NCI-H1092 (cell line): ENCODE measurements around the gene TCTA.
"Not testable (repeated sequence)": the region's sequence is repeated elsewhere in the genome, so short reads cannot be mapped to it uniquely, and the experiment has no call there.

ENCODE experiments used
- DNase-seq: peaks from one replicate; lab custom pipeline; 2025; lab: John Stamatoyannopoulos, UW

TCTA gene, protein sequence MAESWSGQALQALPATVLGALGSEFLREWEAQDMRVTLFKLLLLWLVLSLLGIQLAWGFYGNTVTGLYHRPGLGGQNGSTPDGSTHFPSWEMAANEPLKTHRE

DNA sequence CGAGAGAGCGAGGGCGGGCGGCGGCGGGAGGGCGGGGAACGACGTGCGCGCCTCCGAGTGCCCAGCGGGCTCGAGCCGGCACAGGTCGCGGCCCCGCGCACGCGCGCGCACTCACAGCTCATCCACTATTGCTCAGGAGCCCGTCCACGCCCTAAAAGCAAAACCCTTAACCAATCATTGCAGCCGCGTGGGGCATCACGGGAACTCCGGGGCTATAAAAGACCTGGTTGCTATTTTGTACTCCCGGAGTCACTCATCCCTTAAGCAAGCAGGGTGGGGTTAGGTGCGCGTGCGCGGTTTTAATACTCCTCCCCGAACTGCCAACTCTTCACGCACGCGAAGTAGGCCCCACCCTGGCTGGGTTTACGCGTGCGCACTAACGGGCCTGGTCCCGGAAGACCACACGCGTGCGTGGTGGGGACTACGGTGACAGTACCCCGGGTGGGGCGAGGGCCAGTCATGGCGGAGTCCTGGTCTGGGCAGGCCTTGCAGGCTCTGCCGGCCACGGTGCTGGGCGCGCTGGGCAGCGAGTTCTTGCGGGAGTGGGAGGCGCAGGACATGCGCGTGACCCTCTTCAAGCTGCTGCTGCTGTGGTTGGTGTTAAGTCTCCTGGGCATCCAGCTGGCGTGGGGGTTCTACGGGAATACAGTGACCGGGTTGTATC is at the start of gene TCTA, which contains the start of gene RHOA:
Gene TCTA (plus strand): TSS at position 456 of the 664 bp plus-strand sequence. CDS start 4 bp downstream, at position 460.
Gene RHOA (minus strand): TSS at position 9 of the 664 bp plus-strand sequence. CDS start 36,387 bp downstream, outside the sequence.
- DNase-seq: peak; percentile 97

DNA sequence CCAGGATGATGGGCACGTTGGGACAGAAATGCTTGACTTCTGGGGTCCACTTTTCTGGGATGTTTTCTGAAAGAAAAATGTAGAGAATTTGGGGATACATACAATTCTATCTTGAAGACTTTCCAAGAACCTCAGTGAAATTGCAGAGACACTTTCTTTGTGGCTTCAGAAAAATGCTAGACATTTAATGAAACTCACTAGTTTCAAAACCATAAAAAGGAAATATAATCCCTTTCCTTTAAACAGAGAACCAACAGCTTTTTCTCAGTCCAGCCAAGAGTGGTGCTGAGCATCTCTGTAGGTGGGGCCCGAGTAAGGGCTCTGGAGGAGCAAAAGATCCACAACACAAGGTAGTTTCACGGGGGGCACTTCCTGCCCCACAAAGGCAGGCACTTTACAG is 49.7 kb upstream of the TCTA start:
- DNase-seq: no peak

DNA sequence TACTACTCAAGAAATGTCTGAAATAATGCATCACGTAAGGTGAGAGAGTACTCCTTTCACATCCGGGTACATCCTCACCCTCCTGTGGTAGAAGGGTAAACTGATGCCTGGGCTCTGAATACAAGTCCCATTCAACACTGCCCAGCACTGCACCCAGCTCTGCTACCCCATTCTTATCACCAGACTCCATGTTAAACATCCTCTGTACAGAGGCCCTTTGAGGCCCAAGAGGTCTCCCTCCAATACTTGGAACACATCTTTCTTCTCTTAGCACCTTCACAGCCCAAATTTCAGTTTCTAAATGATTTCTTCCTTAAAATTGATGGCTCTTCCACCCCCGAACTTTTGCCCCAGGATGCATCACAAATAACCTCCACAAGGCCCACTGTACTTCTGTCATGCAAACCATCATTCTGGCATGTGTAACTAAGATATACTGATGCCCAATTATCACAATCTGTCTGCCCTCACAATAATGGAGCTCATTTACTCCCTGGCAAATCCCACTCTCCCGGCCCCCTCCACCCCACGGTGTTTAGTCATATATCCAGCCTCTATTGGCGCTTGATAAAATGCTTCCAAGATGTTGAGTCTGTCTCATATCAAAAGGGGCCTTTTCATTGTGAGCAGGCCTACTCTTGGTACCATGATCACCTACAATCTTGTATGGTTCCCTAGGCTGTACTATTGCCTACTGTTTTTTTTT is 41.5 kb upstream of the TCTA start:
- no peak for DNase-seq

DNA sequence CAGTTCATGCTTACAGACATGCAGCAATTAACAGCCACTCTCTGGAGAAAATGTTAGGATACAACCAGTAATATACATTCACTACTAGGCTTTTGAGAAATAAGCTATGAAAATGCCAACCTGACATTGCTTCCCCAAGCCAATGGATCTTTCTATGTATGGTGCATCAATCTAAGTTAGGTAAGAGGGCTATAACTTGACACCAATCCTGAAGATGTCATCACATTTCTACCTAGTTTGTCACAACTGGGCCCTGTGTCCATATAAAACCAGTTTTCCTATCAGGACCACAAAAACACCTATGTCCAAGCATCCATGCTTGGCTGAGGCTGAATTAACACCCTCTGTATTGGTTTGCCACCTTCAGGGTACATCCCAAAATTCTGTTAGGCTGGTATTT is 40.3 kb upstream of the TCTA start:
- no peak for DNase-seq

DNA sequence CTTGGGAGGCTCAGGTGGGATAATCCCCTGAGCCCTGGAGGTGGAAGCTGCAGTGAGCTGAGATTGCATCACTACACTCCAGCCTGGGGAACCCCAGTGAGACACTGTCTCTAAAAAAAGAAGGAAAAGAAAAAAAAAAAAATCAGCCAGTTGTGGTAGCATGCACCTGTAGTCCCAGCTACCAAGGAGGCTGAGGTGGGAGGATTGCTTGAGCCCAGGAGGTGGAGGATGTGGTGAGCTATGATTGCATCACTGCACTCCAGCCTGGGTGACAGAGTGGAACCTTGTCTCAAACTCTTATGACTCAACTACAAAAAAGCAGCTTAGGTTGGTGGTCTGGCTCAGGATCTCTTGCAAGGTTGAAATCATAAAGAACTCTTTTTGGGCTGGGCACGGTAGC is 34.7 kb upstream of the TCTA start:
- DNase-seq: no peak

DNA sequence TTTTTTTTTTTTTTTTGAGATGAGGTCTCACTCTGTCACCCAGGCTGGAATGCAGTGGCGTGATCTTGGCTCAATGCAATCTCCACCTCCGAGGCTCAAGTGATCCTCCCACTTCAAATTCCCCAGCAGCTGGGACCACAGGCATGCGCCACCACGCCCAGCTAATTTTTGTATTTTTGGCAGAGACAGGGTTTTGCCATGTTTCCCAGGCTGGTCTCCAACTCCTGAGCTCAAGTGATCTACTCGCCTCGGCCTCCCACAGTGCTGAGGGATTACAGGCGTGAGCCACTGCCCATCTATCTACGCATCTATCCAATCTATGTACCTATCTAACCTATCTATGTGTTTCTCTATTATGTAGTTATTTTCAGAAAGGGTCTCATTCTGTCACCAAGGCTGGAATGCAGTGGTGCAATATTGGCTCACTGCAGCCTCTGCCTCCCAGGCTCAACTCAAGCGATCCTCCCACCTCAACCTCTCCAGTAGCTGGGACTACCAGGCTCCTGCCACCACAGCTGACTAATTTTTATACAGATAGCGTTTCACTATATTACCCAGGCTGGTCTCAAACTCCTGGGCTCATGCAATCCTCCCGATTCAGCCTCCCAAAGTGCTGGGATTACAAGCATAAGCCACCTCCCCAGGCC is 33.9 kb upstream of the TCTA start:
- DNase-seq: no peak

DNA sequence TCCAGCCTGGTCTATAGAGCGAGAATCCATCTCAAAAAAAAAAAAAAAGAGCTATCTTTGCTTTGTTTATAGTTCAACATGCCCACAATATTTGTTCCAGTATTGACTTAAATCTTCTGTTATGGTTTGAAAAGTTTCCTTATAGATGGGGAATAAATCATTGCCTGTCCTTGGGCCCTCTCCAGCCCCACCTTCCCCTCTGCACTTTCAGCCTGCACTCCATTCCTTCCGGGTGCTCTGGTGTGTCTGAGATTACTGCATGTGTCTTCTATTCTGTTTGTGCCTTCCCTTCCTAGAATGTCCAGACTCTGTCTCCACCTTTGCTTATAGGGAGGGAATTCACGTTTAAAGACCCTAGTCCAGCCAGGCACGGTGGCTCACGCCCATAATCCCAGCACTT is 28.8 kb upstream of the TCTA start:
- no peak for DNase-seq

DNA sequence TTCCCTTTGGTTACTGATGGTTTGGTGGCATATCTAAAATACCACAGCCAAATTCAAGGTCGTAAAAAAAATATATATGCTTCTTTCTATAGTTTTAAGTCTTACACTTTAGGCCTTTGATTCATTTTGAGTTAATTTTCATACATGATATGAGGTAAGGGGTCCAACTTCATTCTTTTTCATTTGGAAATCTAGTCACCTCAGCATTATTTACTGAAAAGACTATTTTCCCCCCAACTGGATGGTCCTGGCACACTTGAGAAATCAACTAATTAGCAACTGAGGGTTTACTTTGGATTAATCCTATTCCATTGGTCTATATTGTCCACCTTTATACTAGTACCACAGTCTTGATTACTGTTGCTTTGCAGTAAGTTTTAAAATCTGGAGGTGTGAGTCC is 26.6 kb upstream of the TCTA start:
- no peak for DNase-seq

DNA sequence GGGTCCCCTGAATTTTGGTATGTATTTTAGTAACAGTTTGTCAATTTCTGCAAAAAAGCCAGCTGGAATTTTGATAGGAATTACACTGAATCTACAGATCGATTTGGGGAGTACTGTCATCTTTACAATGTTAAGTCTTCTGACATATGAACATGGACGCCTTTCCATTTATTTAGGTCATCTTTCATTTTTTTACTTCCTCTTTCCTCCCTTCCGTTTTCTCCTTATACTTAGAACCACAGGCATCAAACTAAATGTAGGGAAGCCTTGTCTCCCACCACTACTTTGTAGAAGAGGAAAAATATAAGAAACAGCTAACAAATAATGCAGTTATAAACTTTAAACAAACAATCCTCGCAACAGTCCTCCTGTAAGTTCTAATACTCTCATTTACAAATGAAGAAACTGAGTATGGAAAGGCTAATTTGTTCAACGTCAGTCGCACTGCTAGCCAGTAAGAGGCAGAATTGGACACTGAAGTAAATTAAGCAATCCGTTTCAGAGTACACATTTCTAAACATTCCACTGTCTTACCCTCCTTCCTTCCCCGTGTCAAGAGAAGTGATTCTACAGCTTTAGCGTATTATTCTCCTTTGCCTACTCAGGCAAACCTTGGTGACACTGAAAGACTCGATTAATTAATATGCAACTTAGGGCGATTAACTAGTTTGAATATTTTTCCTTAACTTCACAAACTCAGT is 26.0 kb upstream of the TCTA start:
- no peak for DNase-seq

DNA sequence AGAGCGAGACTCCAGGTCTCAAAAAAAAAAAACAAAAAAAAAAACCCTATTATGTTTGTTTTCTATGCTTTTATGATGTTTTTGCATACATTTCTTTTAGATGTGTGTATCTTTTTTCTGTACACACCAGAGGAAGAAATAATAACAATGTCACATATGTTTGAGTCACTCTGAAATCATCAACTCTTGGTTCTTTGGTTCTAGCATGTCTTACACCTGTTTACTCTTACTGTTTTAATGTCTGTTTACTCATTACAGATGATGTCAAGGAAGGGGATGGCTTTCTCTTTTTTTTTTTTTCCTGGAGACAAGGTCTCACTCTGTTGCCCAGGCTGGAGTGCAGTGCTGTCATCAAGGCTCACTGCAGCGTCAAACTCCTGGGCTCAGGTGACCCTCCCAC is 24.5 kb upstream of the TCTA start:
- DNase-seq: no peak

DNA sequence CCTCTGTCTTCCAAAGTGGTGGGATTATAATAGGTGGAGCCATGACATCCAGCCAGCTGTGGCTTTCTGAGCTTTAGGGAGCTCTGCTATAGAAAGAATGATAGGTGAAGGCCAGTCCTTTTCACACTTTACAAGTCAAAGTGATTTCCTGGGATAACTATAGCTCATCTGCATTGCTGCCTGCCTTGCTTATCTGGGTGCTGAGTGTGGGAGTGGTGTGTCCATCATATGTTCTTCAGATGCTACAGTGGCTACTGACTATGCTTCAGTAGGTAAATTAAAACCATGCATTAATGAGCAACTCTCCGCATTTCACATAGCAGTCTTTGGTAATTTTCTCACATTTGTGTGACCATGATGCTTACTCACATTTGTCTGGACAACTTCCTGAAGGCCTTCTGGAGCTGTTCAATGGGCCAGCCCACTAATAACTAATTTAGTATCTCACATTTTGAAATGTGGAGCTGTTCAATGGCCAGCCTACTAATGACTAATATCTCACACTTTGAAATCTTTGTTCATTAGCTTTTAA is 23.9 kb upstream of the TCTA start:
- DNase-seq: no peak

DNA sequence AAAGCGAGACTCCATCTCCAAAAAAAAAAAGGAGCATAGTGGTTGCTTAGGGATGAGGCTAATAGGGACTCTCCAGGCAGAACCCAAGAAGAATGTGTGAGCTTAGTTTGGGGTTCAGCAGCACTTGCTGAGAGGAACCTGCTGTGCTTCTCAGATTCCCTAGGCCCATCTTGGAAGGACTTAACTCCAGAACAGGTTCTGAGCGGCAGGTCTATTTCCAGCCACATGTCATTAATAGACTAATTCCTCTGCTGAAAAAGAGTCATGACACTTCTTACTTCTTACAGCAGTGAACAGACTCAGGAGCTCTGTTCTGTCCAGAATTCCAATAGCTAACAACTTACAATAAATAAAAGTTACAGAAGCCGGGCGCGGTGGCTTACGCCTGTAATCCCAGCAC is 22.9 kb upstream of the TCTA start:
- no peak for DNase-seq

DNA sequence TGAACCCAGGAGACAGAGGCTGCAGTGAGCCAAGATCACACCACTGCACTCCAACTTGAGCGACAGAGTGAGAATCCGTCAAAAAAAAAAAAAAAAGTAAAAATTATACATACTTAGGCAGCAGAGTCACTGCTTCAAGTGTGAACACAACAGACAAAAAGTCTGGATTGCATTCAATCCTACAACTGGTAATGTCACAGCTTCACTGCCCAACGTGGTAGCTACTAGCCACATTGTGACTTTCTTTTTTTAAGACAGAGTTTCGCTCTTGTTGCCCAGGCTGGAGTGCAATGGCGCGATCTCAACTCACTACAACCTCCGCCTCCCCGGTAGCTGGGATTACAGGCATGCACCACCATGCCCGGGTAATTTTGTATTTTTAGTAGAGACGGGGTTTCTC is 20.9 kb upstream of the TCTA start:
- not testable (repeated sequence) for DNase-seq

DNA sequence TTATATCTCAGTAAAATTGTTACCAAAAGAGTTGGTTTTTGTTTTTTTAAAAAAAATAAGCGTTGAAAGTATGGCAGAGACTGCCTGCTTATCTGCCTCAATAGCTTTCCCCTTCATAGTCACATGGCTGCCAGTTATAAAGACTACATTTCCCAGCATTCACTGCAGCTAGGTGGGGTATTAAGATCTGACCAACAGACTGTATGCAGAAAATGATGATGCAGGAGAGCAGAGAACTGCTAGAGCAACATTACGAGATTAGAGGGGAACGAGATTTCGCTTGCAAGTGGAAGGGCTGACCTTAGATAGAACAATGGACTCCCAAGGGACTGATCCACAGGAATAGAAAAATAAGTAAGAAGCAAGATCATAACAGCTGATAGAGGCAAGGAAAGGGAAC is 14.8 kb upstream of the TCTA start:
- DNase-seq: no peak

DNA sequence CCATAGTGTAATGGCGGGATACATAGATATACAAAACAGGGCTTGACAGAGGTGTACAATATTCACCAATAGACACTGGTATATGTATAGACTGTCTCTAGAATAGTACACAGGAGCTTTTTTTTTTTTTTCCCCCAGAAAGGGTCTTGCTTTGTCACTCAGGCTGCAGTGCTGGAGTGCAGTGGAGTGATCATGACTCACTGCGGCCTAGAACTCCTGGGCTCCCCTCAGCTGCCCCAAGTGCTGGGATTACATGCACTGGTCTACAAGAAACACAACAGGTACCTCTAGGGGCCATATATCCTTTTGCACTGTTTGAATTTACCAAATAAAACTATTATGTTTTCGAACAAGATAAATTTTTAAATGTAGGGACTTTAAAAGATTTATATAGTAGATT is 12.8 kb upstream of the TCTA start:
- DNase-seq: no peak

DNA sequence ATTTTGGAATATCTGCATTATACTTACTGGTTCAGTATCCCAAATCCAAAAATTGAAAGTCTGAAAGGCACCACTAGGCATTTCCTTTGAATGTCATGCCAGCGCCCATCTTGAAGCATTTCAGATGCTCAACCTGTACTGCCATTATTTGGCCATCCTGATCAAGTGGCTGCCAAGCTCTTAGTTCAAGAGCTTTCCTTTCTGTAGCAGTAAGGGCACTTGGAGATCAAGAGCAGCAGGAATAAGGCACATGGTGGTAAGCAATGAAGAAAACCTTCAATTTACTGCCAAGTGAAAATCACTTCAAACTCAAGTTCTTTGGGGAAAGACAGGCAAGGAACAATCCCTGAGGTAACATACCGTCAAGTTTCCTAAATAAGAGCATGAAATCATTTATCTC is 10.5 kb upstream of the TCTA start:
- DNase-seq: no peak

DNA sequence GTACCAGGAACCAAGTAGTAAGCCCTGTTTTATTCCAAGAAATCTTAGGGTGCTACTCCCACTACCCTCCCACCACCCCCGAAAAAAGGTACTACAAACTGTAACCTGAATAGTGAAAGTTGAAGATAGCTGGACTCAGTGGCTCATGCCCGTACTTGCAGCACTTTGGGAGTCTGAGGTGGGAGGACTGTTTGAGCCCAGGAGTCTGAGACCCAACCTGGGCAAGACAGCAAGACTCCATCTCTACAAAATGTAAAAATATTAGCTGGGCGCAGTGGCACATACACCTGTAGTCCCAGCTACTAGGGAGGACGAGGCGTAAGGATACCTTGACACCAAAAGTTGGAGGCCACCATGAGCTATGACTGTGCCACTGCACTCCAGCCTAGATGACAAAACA is 8.3 kb upstream of the TCTA start:
- DNase-seq: no peak

DNA sequence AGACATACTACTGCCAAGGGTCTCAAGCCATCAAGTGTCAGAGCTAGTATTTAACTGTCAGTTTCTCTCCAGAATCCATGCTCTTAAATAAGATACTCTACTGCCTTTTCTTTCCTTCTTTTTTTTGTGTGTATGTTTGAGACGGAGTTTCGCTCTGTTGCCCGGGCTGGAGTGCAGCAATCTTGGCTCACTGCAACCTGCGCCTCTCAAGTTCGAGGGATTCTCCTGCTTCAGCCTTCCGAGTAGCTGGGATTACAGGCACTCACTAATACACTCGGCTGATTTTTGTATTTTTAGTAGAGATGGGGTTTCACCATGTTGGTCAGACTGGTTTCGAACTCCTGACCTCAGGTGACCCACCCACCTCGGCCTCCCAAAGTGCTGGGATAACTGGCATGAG is 6.7 kb upstream of the TCTA start:
- not testable (repeated sequence) for DNase-seq

DNA sequence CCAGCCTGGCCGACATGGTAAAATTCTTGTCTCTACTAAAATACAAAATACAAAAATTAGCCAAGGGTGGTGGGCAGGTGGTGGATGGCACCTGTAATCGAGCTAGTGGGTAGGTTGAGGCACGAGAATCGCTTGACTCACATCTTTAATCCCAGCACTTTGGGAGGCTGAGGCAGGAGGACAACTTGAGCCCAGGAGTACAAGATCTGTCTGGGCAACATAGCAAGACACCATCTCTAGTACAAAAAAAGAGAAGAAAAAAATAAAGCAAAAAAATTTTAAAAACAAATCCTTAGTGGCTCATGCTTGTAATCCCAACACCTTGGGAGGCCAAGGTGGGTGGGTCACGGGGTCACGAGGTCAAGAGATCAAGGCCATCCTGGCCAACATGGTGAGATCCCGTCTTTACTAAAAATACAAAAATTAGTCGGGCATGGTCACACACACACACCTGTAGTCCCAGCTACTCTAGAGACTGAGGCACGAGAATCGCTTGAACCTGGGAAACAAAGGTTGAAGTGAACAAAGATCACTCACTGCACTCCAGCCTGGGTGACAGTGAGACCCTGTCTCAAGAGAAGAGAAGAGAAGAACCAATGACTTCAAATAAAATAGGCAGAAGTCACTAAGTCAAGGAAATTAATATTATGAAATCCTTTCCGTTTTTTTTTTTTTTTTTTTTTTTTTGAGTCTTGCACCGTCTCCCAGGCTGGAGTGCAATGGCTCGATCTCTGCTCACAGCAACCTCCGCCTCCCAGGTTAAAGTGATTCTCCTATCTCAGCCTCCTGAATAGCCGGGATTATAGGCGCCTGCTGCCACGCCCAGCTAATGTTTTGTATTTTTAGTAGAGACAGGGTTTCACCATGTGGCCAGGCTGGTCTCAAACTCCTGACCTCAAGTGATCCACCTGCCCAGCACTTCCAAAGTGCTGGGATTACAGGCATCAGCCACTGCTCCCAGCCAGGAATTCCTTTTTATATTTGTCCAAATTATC is 5.4 kb upstream of the TCTA start:
- no peak for DNase-seq

DNA sequence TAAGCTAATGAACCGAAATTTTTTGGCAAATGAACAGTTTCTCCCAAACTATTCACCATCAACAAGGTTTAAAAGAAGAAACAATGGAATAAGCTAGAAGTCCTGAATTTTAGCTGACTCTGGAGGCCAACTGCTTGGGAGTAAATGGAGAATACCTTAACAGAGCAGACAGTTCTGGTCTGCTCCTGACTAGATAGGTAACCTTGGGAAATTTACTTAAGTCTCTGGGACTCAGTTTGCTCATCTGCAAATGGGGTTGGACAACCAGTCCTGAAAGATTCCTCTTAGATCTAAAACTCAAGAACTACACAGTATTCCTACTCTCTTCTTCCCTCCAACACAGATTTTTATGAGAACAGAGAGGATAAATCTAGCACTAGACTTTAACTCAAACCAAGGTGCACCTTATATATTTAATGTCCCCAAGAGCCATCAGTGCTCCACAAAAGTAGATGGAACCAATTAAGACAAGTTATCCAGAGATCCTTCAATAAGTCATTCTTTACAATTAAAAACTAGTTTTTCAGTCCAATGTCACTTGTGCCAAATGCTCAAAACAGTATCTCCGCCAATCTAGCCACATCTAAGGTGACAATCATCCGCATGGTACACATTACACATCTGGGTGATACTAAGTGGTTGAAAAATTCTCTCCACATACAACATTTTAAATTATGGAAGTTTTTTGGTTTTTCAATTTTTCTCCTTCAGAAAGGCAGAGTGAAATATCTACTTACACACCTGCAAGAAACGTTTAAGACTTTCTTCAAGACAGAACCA is 2.0 kb upstream of the TCTA start:
- no peak for DNase-seq
